Measurements from ENCODE around the gene SWT1. TPM values are rescaled to one million over a fixed set of nuclear protein-coding genes. Genes with fewer than 3 reads are reported as not detected.

SWT1 gene
- total RNA-seq, 1 donor from 2014 or later, result 5.5 TPM

- Mint-ChIP-seq H3K4me3 (no peak overlapping the region), H3K9me3 (no peaks in the 10 kb centered on the region), H3K27me3 (no peaks in the 10 kb centered on the region), H3K36me3 (ENCODE audit: low read depth) (peaks cover 65% of the 10 kb centered on the region), H3K4me1 (no peaks in the 10 kb centered on the region), H3K27ac (no peak overlapping the region)
- intact Hi-C loops (cut with micrococcal nuclease), result no loop called here
- TF ChIP-seq, protein P1, sequence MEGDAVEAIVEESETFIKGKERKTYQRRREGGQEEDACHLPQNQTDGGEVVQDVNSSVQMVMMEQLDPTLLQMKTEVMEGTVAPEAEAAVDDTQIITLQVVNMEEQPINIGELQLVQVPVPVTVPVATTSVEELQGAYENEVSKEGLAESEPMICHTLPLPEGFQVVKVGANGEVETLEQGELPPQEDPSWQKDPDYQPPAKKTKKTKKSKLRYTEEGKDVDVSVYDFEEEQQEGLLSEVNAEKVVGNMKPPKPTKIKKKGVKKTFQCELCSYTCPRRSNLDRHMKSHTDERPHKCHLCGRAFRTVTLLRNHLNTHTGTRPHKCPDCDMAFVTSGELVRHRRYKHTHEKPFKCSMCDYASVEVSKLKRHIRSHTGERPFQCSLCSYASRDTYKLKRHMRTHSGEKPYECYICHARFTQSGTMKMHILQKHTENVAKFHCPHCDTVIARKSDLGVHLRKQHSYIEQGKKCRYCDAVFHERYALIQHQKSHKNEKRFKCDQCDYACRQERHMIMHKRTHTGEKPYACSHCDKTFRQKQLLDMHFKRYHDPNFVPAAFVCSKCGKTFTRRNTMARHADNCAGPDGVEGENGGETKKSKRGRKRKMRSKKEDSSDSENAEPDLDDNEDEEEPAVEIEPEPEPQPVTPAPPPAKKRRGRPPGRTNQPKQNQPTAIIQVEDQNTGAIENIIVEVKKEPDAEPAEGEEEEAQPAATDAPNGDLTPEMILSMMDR (IDR thresholded peaks at IDR 0.05), result no peak
- ChIA-PET POLR2A (interaction anchor here (1.0 kb wide), 1 partner anchor 12 kb away, joined by 3 read pairs; no protein-coding TSS in a partner anchor), CTCF (interaction anchor here (1.6 kb wide), 1 partner anchor 26 kb away, joined by 5 read pairs; no protein-coding TSS in a partner anchor)
- ATAC-seq (ENCODE audit: low read depth) (no peak), DNase-seq (no peak)
Observed at GRCh38 chr1:185144233-185144632, 12.7 kb upstream of the SWT1 start.

GRCh38 chr1:185151215-185151614 lies 5.8 kb upstream of the SWT1 start:
- ATAC-seq (ENCODE audit: low read depth) (no peak), DNase-seq (no peak)
- Mint-ChIP-seq H3K9me3 (no peaks in the 10 kb centered on the region), H3K36me3 (ENCODE audit: low read depth) (peaks cover 48% of the 10 kb centered on the region), H3K4me3 (no peak overlapping the region), H3K4me1 (peaks cover 38% of the 10 kb centered on the region), H3K27me3 (no peaks in the 10 kb centered on the region), H3K27ac (no peak overlapping the region)
- CTCF ChIA-PET, result no interaction called here
- intact Hi-C loops (cut with micrococcal nuclease), result loop anchor here (10.0 kb wide), 1 partner anchor 254 kb away; no protein-coding TSS in a partner anchor
- POLR2A ChIA-PET, result no interaction called here
- TF ChIP-seq, protein P1 (IDR thresholded peaks at IDR 0.05), result no peak

GRCh38 chr1:185152187-185152767 lies 4.7 kb upstream of the SWT1 start:
- intact Hi-C loops (cut with micrococcal nuclease), result loop anchor here (10.0 kb wide), 1 partner anchor 253 kb away; no protein-coding TSS in a partner anchor
- DNase-seq (no peak), ATAC-seq (ENCODE audit: low read depth) (no peak)
- Mint-ChIP-seq H3K27me3 (no peaks in the 10 kb centered on the region), H3K9me3 (no peaks in the 10 kb centered on the region), H3K4me1 (peaks cover 38% of the 10 kb centered on the region), H3K4me3 (peak overlapping the region; percentile 13), H3K36me3 (ENCODE audit: low read depth) (peaks cover 51% of the 10 kb centered on the region), H3K27ac (peak overlapping the region; percentile 27)
- TF ChIP-seq, protein P1 (IDR thresholded peaks at IDR 0.05), result no peak
- POLR2A ChIA-PET, result interaction anchor here (0.5 to 0.7 kb wide), 2 partner anchors 17 to 347 kb away, joined by 3 to 4 read pairs; no protein-coding TSS in a partner anchor
- CTCF ChIA-PET, result interaction anchor here (0.8 kb wide), 1 partner anchor 18 kb away, joined by 3 read pairs; no protein-coding TSS in a partner anchor

GRCh38 chr1:185154912-185155513 lies 2.0 kb upstream of the SWT1 start:
- no peak for ATAC-seq (ENCODE audit: low read depth)
- peaks cover 36% of the 10 kb centered on the region for H3K36me3 Mint-ChIP-seq (ENCODE audit: low read depth)
- ChIA-PET CTCF (interaction anchor here (0.6 to 5.4 kb wide), 4 partner anchors 14 to 565 kb away, joined by 3 to 42 read pairs (median 5); partner anchors contain the start of gene IVNS1ABP), POLR2A (interaction anchor here (3.0 to 3.7 kb wide), 3 partner anchors 15 to 162 kb away, joined by 12 to 40 read pairs (median 37); partner anchors contain the start of genes IVNS1ABP and RNF2)
- peak overlapping the region; percentile 100 for H3K27ac Mint-ChIP-seq
- peak overlapping the region; percentile 99 for H3K4me3 Mint-ChIP-seq
- H3K27me3 Mint-ChIP-seq, result no peaks in the 10 kb centered on the region
- no peaks in the 10 kb centered on the region for H3K9me3 Mint-ChIP-seq
- H3K4me1 Mint-ChIP-seq, result peaks cover 48% of the 10 kb centered on the region
- intact Hi-C loops (cut with micrococcal nuclease), result loop anchor here (5.0 to 10.0 kb wide), 2 partner anchors 250 to 1103 kb away; partner anchors contain the start of gene TSEN15
- TF ChIP-seq, protein P1 (IDR thresholded peaks at IDR 0.05), result no peak
- DNase-seq, result no peak

Data from activated B cell treated with CpG ODN at 0.5 μM for 24 hours (primary cell).